Activated T-cell treated with anti-CD3 and anti-CD28 coated beads, Interleukin-2, amount 50 U/mL, for 72 hours (primary cell): Measurements from ENCODE around the gene TXNL1. TPM values are rescaled to one million over a fixed set of nuclear protein-coding genes. Genes with fewer than 3 reads are reported as not detected.

Experiments
- ATAC-seq, 2 donors: fragments of 150-1000 bp; cut with Tn5 transposase; replicated peaks in 1 of 2; 2 replicates each; pipeline ENCODE4 v1.10.0; 2021; ENCODE audit warnings: moderate library complexity in 2 of 2, mild to moderate bottlenecking in 1 of 2
- DNase-seq, 2 donors: peaks; one replicate each; pipeline ENCODE4 v3.0.0; 2021 to 2022; ENCODE audit warnings: mixed read lengths in 1 of 2
- H3K27ac Mint-ChIP-seq: one replicate; pipeline ENCODE4 v1.8.0; 2022; ENCODE audit warnings: mild to moderate bottlenecking, moderate library complexity, mixed read lengths
- H3K27me3 Mint-ChIP-seq: one replicate; pipeline ENCODE4 v1.8.0; 2022; ENCODE audit warnings: low read depth, mixed read lengths
- H3K36me3 Mint-ChIP-seq, 2 donors: one replicate each; pipeline ENCODE4 v1.8.0; 2022; ENCODE audit warnings: mixed read lengths in 2 of 2, mild to moderate bottlenecking in 1 of 2; ENCODE audit not compliant: insufficient read depth in 2 of 2
- H3K4me1 Mint-ChIP-seq: one replicate; pipeline ENCODE4 v1.8.0; 2022; ENCODE audit warnings: low read depth, mixed read lengths
- H3K4me3 Mint-ChIP-seq, 2 donors: one replicate each; pipeline ENCODE4 v1.8.0; 2022; ENCODE audit warnings: mild to moderate bottlenecking in 2 of 2, mixed read lengths in 2 of 2, moderate library complexity in 2 of 2
- H3K9me3 Mint-ChIP-seq, 2 donors: one replicate each; pipeline ENCODE4 v1.8.0; 2022; ENCODE audit warnings: mixed read lengths in 2 of 2
- total RNA-seq, 2 donors: library from RNA; stranded (reverse); gene quantifications; one replicate each; pipeline ENCODE4 v1.2.3, GENCODE V29; 2022

The TXNL1 gene
- total RNA-seq, result 10 to 100 TPM; 66.2 to 69.7 TPM

GRCh38 chr18:56638232-56639103 is at the start of gene TXNL1:
Gene TXNL1, minus strand, starts transcription at chr18:56638592. Its CDS starts 152 bp downstream, at chr18:56638440.
- peak within 1 kb of the TSS; percentile 99 for H3K27ac Mint-ChIP-seq
- H3K4me3 Mint-ChIP-seq, result peak within 1 kb of the TSS; percentile 98
- H3K4me1 Mint-ChIP-seq, result peaks cover 39% of the 10 kb centered on the region
- H3K36me3 Mint-ChIP-seq, result peaks cover 9 to 22% of the 10 kb centered on the region in 2 donors
- H3K27me3 Mint-ChIP-seq, result no peaks in the 10 kb centered on the region
- ATAC-seq (peak; percentile 98), DNase-seq (peak; percentile 99)
- H3K9me3 Mint-ChIP-seq, result no peaks in the 10 kb centered on the region

GRCh38 chr18:56684277-56684676 is 45.9 kb upstream of the TXNL1 start:
- ATAC-seq (no peak), DNase-seq (no peak)
- Mint-ChIP-seq H3K9me3 (no peaks in the 10 kb centered on the region), H3K27me3 (no peaks in the 10 kb centered on the region), H3K36me3 (no peaks in the 10 kb centered on the region), H3K4me3 (no peak overlapping the region), H3K4me1 (no peaks in the 10 kb centered on the region), H3K27ac (no peak overlapping the region)

- H3K27me3 Mint-ChIP-seq, result no peaks in the 10 kb centered on the region
- H3K4me1 Mint-ChIP-seq, result no peaks in the 10 kb centered on the region
- ATAC-seq (no peak), DNase-seq (no peak)
- H3K27ac Mint-ChIP-seq, result no peak overlapping the region
- no peak overlapping the region for H3K4me3 Mint-ChIP-seq
- H3K9me3 Mint-ChIP-seq, result peaks cover 1 to 4% of the 10 kb centered on the region in 2 donors
- H3K36me3 Mint-ChIP-seq, result peaks cover 2 to 10% of the 10 kb centered on the region in 2 donors
Measured at GRCh38 chr18:56678836-56679565, 40.6 kb upstream of the TXNL1 start.

DNA sequence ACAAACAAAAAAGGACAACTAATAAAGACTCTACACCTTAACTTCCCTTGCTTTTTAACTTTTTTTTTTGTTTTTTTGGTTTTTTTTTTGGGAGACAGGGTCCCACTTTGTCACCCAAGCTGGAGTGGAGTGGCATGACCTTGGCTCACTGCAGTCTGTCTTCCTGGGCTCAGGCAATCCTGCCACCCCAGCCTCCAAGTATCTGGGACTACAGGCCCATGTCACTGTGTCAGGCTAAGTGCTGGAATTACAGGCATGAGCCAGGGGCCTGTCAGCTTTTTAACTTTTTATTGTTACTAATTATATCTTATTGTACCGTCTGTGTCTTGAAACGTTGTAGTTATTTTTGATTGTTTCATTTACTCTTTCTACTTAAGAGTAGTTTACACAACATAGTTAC is 38.2 kb upstream of the TXNL1 start:
- Mint-ChIP-seq H3K27ac (no peak overlapping the region), H3K4me1 (peaks cover 2% of the 10 kb centered on the region), H3K36me3 (peaks cover 2 to 10% of the 10 kb centered on the region in 2 donors), H3K27me3 (no peaks in the 10 kb centered on the region), H3K4me3 (no peak overlapping the region), H3K9me3 (peaks cover 1 to 4% of the 10 kb centered on the region in 2 donors)
- DNase-seq, result no peak
- ATAC-seq, result no peak

GRCh38 chr18:56672981-56673380 is 34.6 kb upstream of the TXNL1 start:
- H3K27ac Mint-ChIP-seq, result no peak overlapping the region

DNA sequence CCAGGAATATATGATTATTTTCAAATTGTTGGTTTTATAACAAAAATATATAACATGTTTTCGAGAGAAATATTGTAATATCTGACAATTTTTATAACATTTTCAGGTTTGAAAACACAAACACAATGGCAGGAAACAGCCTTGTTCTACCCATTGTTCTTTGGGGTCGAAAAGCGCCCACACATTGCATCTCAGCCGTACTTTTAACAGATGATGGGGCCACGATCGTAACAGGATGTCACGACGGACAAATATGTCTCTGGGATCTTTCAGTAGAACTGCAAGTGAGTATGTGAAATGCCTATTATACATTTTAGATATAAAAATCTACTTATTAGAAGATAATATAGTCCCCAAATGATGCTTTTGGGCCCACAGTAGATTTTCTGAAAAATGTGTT is 34.0 kb upstream of the TXNL1 start:
- Mint-ChIP-seq H3K27ac (no peak overlapping the region), H3K36me3 (peaks cover 0 to 2% of the 10 kb centered on the region in 2 donors), H3K4me1 (peaks cover 20% of the 10 kb centered on the region), H3K9me3 (no peaks in the 10 kb centered on the region), H3K27me3 (no peaks in the 10 kb centered on the region), H3K4me3 (no peak overlapping the region)
- ATAC-seq, result no peak
- no peak for DNase-seq

More at GRCh38 chr18:56672981-56673380, 34.6 kb upstream of the TXNL1 start:
- Mint-ChIP-seq H3K36me3 (peaks cover 2 to 7% of the 10 kb centered on the region in 2 donors), H3K4me1 (peaks cover 20% of the 10 kb centered on the region), H3K4me3 (no peak overlapping the region), H3K27me3 (no peaks in the 10 kb centered on the region), H3K9me3 (peaks cover 1 to 4% of the 10 kb centered on the region in 2 donors)
- no peak for ATAC-seq
- no peak for DNase-seq

DNA sequence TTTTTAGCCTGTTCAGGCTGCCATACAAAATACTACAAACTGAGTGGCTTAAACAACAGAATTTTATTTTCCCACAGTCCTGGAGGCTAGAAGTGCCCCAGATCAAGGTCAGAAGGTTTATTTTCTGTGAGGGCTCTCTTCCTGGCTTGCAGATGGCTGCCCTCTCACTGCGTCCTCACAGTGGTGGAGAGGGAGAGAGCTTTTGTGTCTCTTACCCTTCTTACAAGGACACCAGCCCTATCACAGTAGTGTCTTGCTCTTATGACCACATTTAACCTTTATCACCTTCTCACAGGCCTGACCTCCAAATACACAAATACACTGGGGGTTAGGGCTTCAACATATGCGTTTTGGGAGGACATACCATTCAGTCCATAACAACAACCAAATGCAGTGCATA is 24.5 kb upstream of the TXNL1 start:
- H3K27ac Mint-ChIP-seq, result no peak overlapping the region
- DNase-seq (no peak), ATAC-seq (no peak)
- H3K27me3 Mint-ChIP-seq, result no peaks in the 10 kb centered on the region
- H3K9me3 Mint-ChIP-seq, result peaks cover 0 to 3% of the 10 kb centered on the region in 2 donors
- H3K4me3 Mint-ChIP-seq, result no peak overlapping the region
- H3K36me3 Mint-ChIP-seq, result peaks cover 4 to 6% of the 10 kb centered on the region in 2 donors
- peaks cover 17% of the 10 kb centered on the region for H3K4me1 Mint-ChIP-seq

DNA sequence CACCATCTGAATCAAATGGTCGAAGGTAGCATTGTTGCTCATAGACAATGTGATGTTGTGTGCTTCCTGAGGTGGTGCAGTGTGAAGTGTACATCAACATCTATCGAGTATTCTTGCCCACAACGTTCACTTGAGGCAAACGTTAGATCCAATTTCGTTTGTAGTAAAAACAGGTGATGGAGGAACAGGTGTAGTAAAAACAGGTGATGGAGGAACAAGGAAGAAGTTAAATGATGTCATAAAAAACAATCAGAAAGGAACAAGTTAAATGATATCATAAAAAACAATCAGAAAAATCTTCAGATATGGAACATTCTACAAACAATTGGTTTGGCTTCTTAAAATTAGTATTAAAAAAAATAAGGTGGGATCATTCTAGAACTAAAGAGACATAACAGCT is 24.1 kb upstream of the TXNL1 start:
- H3K4me1 Mint-ChIP-seq, result peaks cover 17% of the 10 kb centered on the region
- ATAC-seq, result no peak
- H3K36me3 Mint-ChIP-seq, result peaks cover 4 to 6% of the 10 kb centered on the region in 2 donors
- no peak overlapping the region for H3K27ac Mint-ChIP-seq
- H3K4me3 Mint-ChIP-seq, result no peak overlapping the region
- no peak for DNase-seq
- peaks cover 0 to 3% of the 10 kb centered on the region in 2 donors for H3K9me3 Mint-ChIP-seq
- H3K27me3 Mint-ChIP-seq, result no peaks in the 10 kb centered on the region

- Mint-ChIP-seq H3K4me3 (no peak overlapping the region), H3K27me3 (no peaks in the 10 kb centered on the region), H3K27ac (no peak overlapping the region), H3K9me3 (peaks cover 0 to 3% of the 10 kb centered on the region in 2 donors), H3K36me3 (peaks cover 4 to 6% of the 10 kb centered on the region in 2 donors), H3K4me1 (peaks cover 17% of the 10 kb centered on the region)
- ATAC-seq, result no peak
- DNase-seq, result no peak
Measured at GRCh38 chr18:56662063-56662408, 23.6 kb upstream of the TXNL1 start.

DNA sequence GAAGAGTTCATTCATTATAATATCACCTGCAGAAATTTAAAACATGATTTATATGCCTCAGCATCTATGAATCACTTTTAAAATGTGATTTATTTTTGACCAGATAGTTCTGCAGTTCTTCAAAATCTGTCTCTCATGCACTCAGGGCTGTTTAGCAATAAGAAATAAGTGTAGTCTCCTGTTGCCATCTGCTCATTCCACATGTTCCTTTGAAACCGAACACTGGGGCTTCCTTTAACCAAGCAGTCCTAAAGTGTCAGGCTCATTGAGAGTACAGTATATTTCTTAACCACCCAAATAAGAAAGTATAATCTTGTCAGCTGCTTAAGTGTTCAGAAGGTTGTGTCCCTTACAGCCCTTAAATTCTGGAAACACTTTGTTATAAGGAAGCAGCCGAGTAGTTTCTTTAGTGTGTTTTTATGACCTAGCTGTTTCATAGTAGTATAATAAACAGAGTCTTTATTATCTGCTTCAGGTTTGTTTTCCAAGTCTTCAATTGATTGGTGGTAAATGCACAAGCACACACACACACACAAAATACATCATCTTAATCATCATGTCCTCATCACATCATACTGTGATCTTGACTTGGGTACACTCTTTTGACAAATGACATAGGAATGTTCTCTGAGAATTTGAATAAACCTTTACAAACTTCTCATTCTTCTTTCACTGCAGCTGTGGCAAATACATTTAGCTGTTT is 23.1 kb upstream of the TXNL1 start:
- Mint-ChIP-seq H3K9me3 (peaks cover 0 to 3% of the 10 kb centered on the region in 2 donors), H3K4me1 (peaks cover 16% of the 10 kb centered on the region), H3K27ac (no peak overlapping the region), H3K36me3 (peaks cover 4 to 6% of the 10 kb centered on the region in 2 donors), H3K4me3 (no peak overlapping the region), H3K27me3 (no peaks in the 10 kb centered on the region)
- ATAC-seq, result no peak
- DNase-seq, result no peak

DNA sequence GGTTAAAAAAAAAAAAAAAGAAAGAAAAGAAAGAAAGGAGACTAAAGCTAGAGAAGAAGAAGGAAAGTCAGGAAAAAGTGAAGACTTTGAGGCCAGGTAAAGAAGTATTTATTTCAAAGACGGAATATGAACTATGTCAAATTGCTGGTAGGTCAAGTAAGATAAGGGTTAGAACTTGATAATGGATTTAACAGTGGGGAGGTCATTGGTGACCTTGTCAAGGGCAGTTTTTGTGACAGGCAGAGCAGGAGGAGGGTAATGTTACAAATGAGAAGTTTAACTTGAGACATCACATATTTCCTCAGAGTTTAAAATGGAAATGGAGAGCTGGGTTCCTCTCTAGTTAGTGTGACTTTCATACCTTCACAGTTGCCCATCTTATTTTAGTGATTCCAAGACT is 22.3 kb upstream of the TXNL1 start:
- peaks cover 0 to 3% of the 10 kb centered on the region in 2 donors for H3K9me3 Mint-ChIP-seq
- DNase-seq (no peak), ATAC-seq (no peak)
- H3K4me3 Mint-ChIP-seq, result no peak overlapping the region
- H3K27ac Mint-ChIP-seq, result no peak overlapping the region
- peaks cover 4 to 6% of the 10 kb centered on the region in 2 donors for H3K36me3 Mint-ChIP-seq
- no peaks in the 10 kb centered on the region for H3K27me3 Mint-ChIP-seq
- peaks cover 20% of the 10 kb centered on the region for H3K4me1 Mint-ChIP-seq

GRCh38 chr18:56659111-56659510 is 20.7 kb upstream of the TXNL1 start:
- no peak overlapping the region for H3K27ac Mint-ChIP-seq
- H3K27me3 Mint-ChIP-seq, result no peaks in the 10 kb centered on the region

GRCh38 chr18:56658261-56658660 is 19.9 kb upstream of the TXNL1 start:
- Mint-ChIP-seq H3K36me3 (peaks cover 5 to 6% of the 10 kb centered on the region in 2 donors), H3K27me3 (no peaks in the 10 kb centered on the region), H3K4me1 (peaks cover 44% of the 10 kb centered on the region), H3K9me3 (peaks cover 0 to 5% of the 10 kb centered on the region in 2 donors), H3K27ac (no peak overlapping the region), H3K4me3 (no peak overlapping the region)
- ATAC-seq (no peak), DNase-seq (no peak)

More at GRCh38 chr18:56659111-56659510, 20.7 kb upstream of the TXNL1 start:
- Mint-ChIP-seq H3K4me3 (no peak overlapping the region), H3K9me3 (peaks cover 0 to 3% of the 10 kb centered on the region in 2 donors), H3K36me3 (peaks cover 5 to 6% of the 10 kb centered on the region in 2 donors), H3K4me1 (peaks cover 35% of the 10 kb centered on the region)
- no peak for ATAC-seq
- DNase-seq, result no peak
